Measurements from ENCODE around the gene TMEM114. TPM values are rescaled to one million over a fixed set of nuclear protein-coding genes. Genes with fewer than 3 reads are reported as not detected.
"Not testable (repeated sequence)": the region's sequence is repeated elsewhere in the genome, so short reads cannot be mapped to it uniquely, and the experiment has no call there.

The TMEM114 gene
- total RNA-seq, 1 donor = not detected

DNA sequence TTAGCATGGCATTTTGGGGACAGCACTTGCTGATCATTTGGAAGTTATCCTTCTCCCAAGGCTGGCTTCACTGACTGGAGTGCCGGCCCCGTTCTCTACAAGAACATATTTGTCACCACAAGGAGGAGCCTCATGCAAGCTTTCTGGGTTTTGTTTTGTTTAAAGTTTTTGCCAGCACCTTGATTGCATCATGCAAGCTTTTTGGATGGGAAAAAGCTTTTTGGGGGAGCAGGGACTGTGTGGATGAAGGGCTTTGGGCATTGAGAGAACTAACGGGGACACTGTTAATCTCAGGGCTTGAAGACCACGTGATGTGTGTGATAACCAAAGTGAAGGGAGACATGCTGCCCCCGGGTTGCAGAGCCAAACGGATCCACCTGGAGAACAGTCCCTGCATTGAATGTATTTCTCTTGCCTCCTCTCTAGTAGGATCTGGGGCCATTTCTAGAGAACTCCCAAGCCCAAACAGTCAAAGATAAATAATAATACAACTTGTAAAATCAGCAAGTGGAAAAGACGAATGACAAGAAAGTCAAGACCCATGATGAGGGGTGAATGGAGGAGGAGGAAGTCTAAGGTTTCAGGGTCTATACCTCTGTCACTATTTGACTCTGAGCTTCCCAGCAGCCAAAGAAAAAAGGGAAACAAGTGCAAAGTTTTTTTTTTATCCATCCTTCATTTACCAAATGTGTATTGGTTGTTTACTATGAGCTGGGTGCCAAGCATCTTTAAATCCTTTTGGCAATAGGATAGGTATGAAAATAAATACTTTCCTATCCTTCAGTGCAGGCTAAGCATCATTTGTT lies 17.2 kb downstream of the TMEM114 start:
- Histone ChIP-seq H3K4me1 (ENCODE audit: insufficient read depth, low read length) (no peaks in the 10 kb centered on the region), H3K27ac (ENCODE audit: low read depth, low read length) (no peak overlapping the region), H4K20me1 (ENCODE audit: insufficient read depth, low read length) (no peaks in the 10 kb centered on the region), H3K9me3 (ENCODE audit: low read depth, low read length) (no peaks in the 10 kb centered on the region), H2AFZ (ENCODE audit: low read length) (peak overlapping the region; percentile 14), H3K36me3 (ENCODE audit: insufficient read depth, low read length) (no peaks in the 10 kb centered on the region), H3K4me2 (ENCODE audit: insufficient read depth, low read length) (no peak overlapping the region), H3K4me3 (ENCODE audit: insufficient read depth, low read length) (no peak overlapping the region), H3K27me3 (ENCODE audit: insufficient read depth, low read length) (peaks cover 17% of the 10 kb centered on the region), H3K79me2 (ENCODE audit: insufficient read depth, low read length) (no peaks in the 10 kb centered on the region)
- DNase-seq (ENCODE audit: insufficient read length, low spot score, missing footprints) = no peak
- TF ChIP-seq, protein P1, sequence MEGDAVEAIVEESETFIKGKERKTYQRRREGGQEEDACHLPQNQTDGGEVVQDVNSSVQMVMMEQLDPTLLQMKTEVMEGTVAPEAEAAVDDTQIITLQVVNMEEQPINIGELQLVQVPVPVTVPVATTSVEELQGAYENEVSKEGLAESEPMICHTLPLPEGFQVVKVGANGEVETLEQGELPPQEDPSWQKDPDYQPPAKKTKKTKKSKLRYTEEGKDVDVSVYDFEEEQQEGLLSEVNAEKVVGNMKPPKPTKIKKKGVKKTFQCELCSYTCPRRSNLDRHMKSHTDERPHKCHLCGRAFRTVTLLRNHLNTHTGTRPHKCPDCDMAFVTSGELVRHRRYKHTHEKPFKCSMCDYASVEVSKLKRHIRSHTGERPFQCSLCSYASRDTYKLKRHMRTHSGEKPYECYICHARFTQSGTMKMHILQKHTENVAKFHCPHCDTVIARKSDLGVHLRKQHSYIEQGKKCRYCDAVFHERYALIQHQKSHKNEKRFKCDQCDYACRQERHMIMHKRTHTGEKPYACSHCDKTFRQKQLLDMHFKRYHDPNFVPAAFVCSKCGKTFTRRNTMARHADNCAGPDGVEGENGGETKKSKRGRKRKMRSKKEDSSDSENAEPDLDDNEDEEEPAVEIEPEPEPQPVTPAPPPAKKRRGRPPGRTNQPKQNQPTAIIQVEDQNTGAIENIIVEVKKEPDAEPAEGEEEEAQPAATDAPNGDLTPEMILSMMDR (IDR thresholded peaks at IDR 0.05; ENCODE audit: extremely low read depth, low read depth, low read length) = peak; percentile 52

GRCh38 chr16:8572063-8572918 lies 18.0 kb downstream of the TMEM114 start:
- H3K4me3 ChIP-seq (ENCODE audit: insufficient read depth, low read length) = no peak overlapping the region
- no peaks in the 10 kb centered on the region for H3K36me3 ChIP-seq (ENCODE audit: insufficient read depth, low read length)
- H4K20me1 ChIP-seq (ENCODE audit: insufficient read depth, low read length) = no peaks in the 10 kb centered on the region
- peaks cover 17% of the 10 kb centered on the region for H3K27me3 ChIP-seq (ENCODE audit: insufficient read depth, low read length)
- DNase-seq (ENCODE audit: insufficient read length, low spot score, missing footprints) = no peak
- no peaks in the 10 kb centered on the region for H3K4me1 ChIP-seq (ENCODE audit: insufficient read depth, low read length)
- no peak overlapping the region for H2AFZ ChIP-seq (ENCODE audit: low read length)
- H3K9me3 ChIP-seq (ENCODE audit: low read depth, low read length) = no peaks in the 10 kb centered on the region
- TF ChIP-seq, protein P1 (IDR thresholded peaks at IDR 0.05; ENCODE audit: extremely low read depth, low read depth, low read length) = no peak
- no peak overlapping the region for H3K27ac ChIP-seq (ENCODE audit: low read depth, low read length)
- no peak overlapping the region for H3K4me2 ChIP-seq (ENCODE audit: insufficient read depth, low read length)
- no peaks in the 10 kb centered on the region for H3K79me2 ChIP-seq (ENCODE audit: insufficient read depth, low read length)

DNA sequence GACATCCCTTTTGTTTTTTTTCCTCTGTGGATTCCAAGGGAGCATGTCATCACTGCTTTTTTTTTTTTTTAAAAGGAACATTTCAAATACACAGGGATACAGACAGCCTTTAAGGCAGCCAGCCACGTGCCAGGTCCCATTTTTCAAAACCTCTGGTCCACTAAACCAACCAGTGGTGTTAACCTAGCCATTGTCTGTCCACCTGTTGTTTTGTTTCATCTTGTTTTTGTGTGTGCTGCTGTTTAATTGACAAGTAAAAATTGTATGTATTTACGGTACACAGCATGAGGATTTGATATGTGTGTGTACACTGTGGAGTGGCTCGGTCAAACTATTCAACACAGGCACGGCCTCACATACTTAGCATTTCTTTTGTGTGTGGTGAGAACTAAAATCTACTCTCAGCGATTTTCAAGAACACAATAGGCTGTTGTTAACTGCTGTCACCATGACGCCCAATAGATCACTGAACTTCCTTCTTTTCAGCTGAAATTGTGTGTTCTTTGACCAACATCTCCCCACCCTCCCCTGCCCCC lies 19.2 kb downstream of the TMEM114 start:
- no peak overlapping the region for H3K27ac ChIP-seq (ENCODE audit: low read depth, low read length)
- H2AFZ ChIP-seq (ENCODE audit: low read length) = no peak overlapping the region
- peaks cover 17% of the 10 kb centered on the region for H3K27me3 ChIP-seq (ENCODE audit: insufficient read depth, low read length)
- no peaks in the 10 kb centered on the region for H3K9me3 ChIP-seq (ENCODE audit: low read depth, low read length)
- H3K4me2 ChIP-seq (ENCODE audit: insufficient read depth, low read length) = no peak overlapping the region
- no peak overlapping the region for H3K4me3 ChIP-seq (ENCODE audit: insufficient read depth, low read length)
- no peak for DNase-seq (ENCODE audit: insufficient read length, low spot score, missing footprints)
- H3K4me1 ChIP-seq (ENCODE audit: insufficient read depth, low read length) = no peaks in the 10 kb centered on the region
- no peaks in the 10 kb centered on the region for H3K79me2 ChIP-seq (ENCODE audit: insufficient read depth, low read length)
- TF ChIP-seq, protein P1 (IDR thresholded peaks at IDR 0.05; ENCODE audit: extremely low read depth, low read depth, low read length) = no peak
- no peaks in the 10 kb centered on the region for H3K36me3 ChIP-seq (ENCODE audit: insufficient read depth, low read length)
- H4K20me1 ChIP-seq (ENCODE audit: insufficient read depth, low read length) = no peaks in the 10 kb centered on the region

DNA sequence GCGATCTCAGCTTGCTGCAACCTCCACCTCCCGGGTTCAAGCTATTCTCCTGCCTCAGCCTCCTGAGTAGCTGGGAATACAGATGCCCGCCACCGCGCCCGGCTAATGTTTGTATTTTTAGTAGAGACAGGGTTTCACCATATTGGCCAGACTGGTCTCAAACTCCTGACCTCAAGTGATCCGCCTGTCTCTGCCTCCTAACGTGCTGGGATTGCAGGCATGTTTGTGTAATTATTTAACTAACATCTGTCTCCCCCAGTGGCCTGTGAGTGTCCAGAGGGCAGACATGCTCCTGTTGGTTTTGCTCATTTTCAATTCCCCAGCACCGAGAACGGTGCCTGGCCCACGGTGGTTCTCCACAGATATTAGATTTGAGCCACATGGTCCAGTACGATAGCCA lies 19.9 kb downstream of the TMEM114 start:
- not testable (repeated sequence) for H3K4me3 ChIP-seq (ENCODE audit: insufficient read depth, low read length); H3K36me3 ChIP-seq (ENCODE audit: insufficient read depth, low read length); DNase-seq (ENCODE audit: insufficient read length, low spot score, missing footprints); H2AFZ ChIP-seq (ENCODE audit: low read length); H3K4me1 ChIP-seq (ENCODE audit: insufficient read depth, low read length); H3K79me2 ChIP-seq (ENCODE audit: insufficient read depth, low read length); H3K4me2 ChIP-seq (ENCODE audit: insufficient read depth, low read length); H3K9me3 ChIP-seq (ENCODE audit: low read depth, low read length); H3K27ac ChIP-seq (ENCODE audit: low read depth, low read length); H4K20me1 ChIP-seq (ENCODE audit: insufficient read depth, low read length)
- peaks cover 14% of the 10 kb centered on the region for H3K27me3 ChIP-seq (ENCODE audit: insufficient read depth, low read length)

Measured in osteoblast (primary cell).